K562 (cell line): ENCODE data around the gene KCNA1. TPM values are rescaled to one million over a fixed set of nuclear protein-coding genes. Genes with fewer than 3 reads are reported as not detected.

Source experiments
- BACH1 ChIP-seq: fragments of 200-800 bp; sonication (Bioruptor generic); IDR thresholded peaks from 2 replicates; pipeline ENCODE4 v1.6.1; 2016; ENCODE audit warnings: missing genetic modification characterization, missing compliant biosample characterization
- CGGBP1 ChIP-seq: fragments of 250-450 bp; sonication (Bioruptor Pico); IDR thresholded peaks from 2 replicates; pipeline ENCODE4 v1.9.0; 2021; ENCODE audit warnings: mild to moderate bottlenecking
- E4F1 ChIP-seq: fragments of 250-450 bp; sonication (Bioruptor Pico); IDR thresholded peaks from 2 replicates; pipeline ENCODE4 v1.5.0; 2021; ENCODE audit warnings: mild to moderate bottlenecking, borderline replicate concordance
- HES1 ChIP-seq: fragments of 450-650 bp; IDR thresholded peaks from 2 replicates; pipeline ENCODE4 v1.6.1; 2016; ENCODE audit warnings: low read depth, mild to moderate bottlenecking, moderate library complexity
- MAFK ChIP-seq: IDR thresholded peaks from 2 replicates; pipeline ENCODE4 v1.6.1; 2011; ENCODE audit warnings: low read length, improper control_type of control experiment
- TCFL5 ChIP-seq: fragments of 250-450 bp; sonication (Bioruptor Pico); conservative IDR thresholded peaks from 2 replicates; pipeline ENCODE4 v1.6.1; 2021; ENCODE audit warnings: mild to moderate bottlenecking, moderate library complexity, matching md5 sums
- TFAM ChIP-seq: fragments of 250-450 bp; sonication (Bioruptor Pico); conservative IDR thresholded peaks from 2 replicates; pipeline ENCODE4 v1.5.0; 2021; ENCODE audit warnings: mild to moderate bottlenecking, moderate library complexity
- ZHX1 ChIP-seq: fragments of 150-350 bp; conservative IDR thresholded peaks from 2 replicates; pipeline ENCODE4 v1.6.1; 2014; ENCODE audit warnings: low read length
- ZNF121 ChIP-seq: sonication (generic); formaldehyde crosslinking; conservative IDR thresholded peaks from 2 replicates; pipeline ENCODE4 v1.8.0; 2022; ENCODE audit warnings: missing genetic modification reagents
- ZNF140 ChIP-seq: fragments of 250-450 bp; sonication (Bioruptor Pico); IDR thresholded peaks from 2 replicates; pipeline ENCODE4 v1.8.0; 2021; ENCODE audit warnings: moderate library complexity, mild to moderate bottlenecking, inconsistent platforms
- ZNF592 ChIP-seq: fragments of 450-650 bp; IDR thresholded peaks from 2 replicates; pipeline ENCODE4 v1.6.1; 2017; ENCODE audit warnings: antibody characterized with exemption, mild to moderate bottlenecking
- ZSCAN32 ChIP-seq: fragments of 450-650 bp; formaldehyde crosslinking; IDR thresholded peaks from 2 replicates; pipeline ENCODE4 v1.4.0; 2020; ENCODE audit warnings: mild to moderate bottlenecking, moderate library complexity
- polyA plus RNA-seq, 8 experiments: library from polyadenylated mRNA; depleted of rRNA in 4 of 8; stranded (reverse) in 5 of 8; unstranded in 3 of 8; fragments of >200 nt; fragmentation: Nextera tagmentation in 2 of 8; fragmentation: Illumina TruSeq in 1 of 8; extraction: Ambion mirVana in 2 of 8; extraction: Trizol in 1 of 8; gene quantifications; 2 replicates each; pipeline versions ENCODE4 v1.2.1 to v1.2.3, GENCODE V29; 2011 to 2014; ENCODE audit warnings: inconsistent platforms in 1 of 8, missing spikeins in 1 of 8
- total RNA-seq, 7 experiments: library from RNA; depleted of rRNA in 6 of 7; stranded (reverse); fragments of >200 nt in 6 of 7; fragmentation: Illumina TruSeq in 2 of 7; extraction: Trizol in 2 of 7; gene quantifications; 2 replicates each; pipeline versions ENCODE4 v1.2.1 to v1.2.3, GENCODE V29; 2011 to 2021; ENCODE audit warnings: low replicate concordance in 1 of 7

Gene KCNA1
- total and polyA plus RNA-seq, 9 of the 15 experiments (the other 6 are each of a cell fraction or from before 2014, with no cell fraction given) = not detected

- TF ChIP-seq ZNF592 (no peak), TFAM (CRISPR knock-in tag) (no peak), MAFK (no peak), BACH1 (no peak), E4F1 (CRISPR knock-in tag) (no peak), ZHX1 (no peak), ZNF140 (CRISPR knock-in tag) (no peak), HES1 (no peak), CGGBP1 (CRISPR knock-in tag) (no peak), ZNF121 (no peak), TCFL5 (CRISPR knock-in tag) (no peak), ZSCAN32 (CRISPR knock-in tag) (no peak)
These were observed 5.0 kb downstream of the KCNA1 start (continued) for GRCh38 chr12:4914720-4915119.
